Stimulated activated CD4-positive, alpha-beta T cell treated with anti-CD3 and anti-CD28 coated beads, Interleukin-12 subunit alpha, Interleukin-12 subunit beta, amount 100 ng/mL, for 4 hours (primary cell): Measurements from ENCODE around the gene ACTR8.

ENCODE experiments used
- DNase-seq: peaks from one replicate; pipeline ENCODE4 v3.0.0-alpha.2; 2020

ACTR8 gene

DNA sequence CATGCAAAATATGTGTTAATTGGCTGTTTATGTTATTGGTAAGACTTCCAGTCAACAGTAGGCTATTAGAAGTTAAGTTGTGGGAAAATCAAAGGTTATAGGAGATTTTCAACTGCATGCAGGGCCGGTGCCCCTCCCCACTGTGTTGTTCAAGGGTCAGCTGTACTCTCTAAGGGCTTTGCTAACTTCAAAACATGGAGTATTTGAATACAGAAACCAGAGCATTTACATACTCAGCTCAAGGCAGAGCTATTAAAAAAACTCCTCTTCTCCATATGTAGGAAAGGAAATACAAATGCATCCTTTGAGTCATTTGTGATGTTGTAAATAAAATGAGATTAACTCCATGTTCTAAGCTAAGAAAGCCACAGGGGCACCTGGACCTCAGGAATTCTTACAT, 18.8 kb downstream of the ACTR8 start:
- no peak for DNase-seq

GRCh38 chr3:53862241-53862640, 19.7 kb downstream of the ACTR8 start:
- no peak for DNase-seq

DNA sequence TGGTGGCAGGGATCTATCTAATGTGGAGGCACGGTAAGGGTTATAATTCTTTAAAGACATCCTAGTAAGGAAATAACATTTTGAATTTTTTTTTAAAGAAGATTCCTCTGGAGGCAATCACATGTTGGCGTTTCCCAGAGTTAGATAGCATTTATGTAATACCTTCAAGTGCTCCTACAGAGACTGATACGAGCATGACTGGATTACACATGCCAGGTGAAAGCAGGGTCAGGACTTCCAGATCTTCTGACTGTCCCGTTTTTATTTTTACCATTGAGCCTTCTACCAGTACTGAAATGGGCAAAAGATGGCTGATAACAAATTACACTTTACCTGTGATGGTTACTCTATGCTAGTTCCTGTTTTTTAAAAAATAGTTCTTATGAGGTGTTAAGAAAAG, 21.8 kb downstream of the ACTR8 start:
- no peak for DNase-seq

GRCh38 chr3:53859178-53859577, 22.8 kb downstream of the ACTR8 start:
- DNase-seq, result no peak

DNA sequence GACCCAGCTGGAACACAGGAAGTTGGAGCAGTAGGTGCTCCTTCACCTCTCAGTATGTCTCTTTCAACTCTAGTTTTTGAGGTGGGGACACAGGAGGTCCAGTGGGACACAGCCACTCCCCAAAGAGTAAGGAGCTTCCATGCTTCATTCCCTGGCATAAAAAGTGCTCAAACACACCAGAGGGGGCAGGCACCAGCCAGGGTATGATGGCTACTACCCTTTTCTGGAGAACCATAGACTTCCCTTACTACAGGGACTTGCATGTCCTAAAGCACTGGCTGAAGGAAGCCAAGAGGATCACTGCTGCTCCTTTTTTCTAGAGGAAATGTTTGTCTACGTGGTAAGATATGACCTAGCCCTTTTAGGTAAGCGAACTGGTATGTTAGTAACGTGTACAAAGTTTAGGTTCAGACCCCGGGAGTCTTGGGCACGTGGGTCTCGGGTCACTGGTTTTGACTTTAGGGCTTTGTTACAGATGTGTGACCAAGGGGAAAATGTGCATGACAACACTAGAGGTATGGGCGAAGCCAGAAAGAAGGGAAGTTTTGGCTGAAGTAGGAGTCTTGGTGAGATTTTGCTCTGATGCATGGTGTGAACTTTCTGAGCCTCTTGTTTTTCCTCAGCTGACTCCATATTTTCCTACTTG, 23.7 kb downstream of the ACTR8 start:
- DNase-seq, result no peak

GRCh38 chr3:53856964-53857363, 25.0 kb downstream of the ACTR8 start:
- DNase-seq, result no peak

- DNase-seq, result no peak
Measured at GRCh38 chr3:53850895-53851294, 31.1 kb downstream of the ACTR8 start.

- DNase-seq, result no peak
Measured at GRCh38 chr3:53849916-53850315, 32.0 kb downstream of the ACTR8 start.

DNA sequence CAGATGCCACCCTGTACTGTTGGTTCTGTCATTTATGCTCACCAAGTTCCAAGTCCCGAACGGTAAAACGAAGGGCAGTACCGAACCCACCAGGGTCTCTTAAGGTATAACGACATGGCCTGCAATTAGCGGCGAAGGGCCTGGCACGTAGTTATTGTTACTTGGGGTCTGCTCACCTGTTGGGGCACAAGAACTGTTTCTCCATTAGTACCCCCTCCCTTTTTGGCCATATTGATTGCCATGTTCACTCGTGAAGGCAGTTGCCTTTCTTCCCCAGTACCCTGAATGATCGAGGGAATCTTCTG, 35.1 kb downstream of the ACTR8 start:
- no peak for DNase-seq

DNA sequence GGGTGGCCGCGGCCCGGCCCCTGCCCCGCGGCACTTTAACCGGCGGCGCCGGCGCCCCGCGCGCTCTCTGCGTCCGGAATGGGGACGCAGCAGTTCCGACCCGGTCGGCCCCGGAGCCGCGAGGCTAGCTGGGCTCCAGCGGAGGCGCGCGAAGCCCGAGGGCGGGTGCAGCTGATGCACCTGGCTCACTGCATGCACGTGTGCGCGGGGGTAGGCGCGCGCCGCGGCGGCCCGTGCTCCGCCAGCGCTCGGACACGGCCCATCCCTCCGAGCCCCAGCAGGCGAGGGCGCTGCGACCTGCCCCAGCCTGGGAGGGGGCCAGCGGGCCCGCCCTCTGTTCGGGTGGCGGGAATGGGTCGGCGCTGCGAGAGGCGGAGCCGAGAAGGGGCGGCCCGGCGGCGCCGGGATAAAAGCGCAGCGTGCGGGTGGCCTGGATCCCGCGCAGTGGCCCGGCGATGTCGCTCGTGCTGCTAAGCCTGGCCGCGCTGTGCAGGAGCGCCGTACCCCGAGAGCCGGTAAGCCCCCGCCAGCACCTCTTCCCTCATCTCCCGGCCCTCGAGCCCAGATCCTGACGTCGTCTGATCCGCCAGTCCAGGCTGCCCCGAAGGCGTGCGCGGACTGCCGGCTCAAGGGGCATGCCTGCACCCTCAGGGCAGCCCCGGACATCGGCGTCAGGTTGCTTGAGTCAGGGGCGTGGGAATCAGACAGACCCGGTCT, 35.7 kb downstream of the ACTR8 start, which contains the start of the genes CHDH and IL17RB:
Gene CHDH, minus strand, starts transcription at position 286 of the 717 bp plus-strand sequence. CDS start 22,411 bp downstream, outside the sequence.
Gene IL17RB, plus strand, starts transcription at position 435 of the 717 bp plus-strand sequence. Its CDS starts 21 bp downstream, at position 456.
- DNase-seq, result no peak

DNA sequence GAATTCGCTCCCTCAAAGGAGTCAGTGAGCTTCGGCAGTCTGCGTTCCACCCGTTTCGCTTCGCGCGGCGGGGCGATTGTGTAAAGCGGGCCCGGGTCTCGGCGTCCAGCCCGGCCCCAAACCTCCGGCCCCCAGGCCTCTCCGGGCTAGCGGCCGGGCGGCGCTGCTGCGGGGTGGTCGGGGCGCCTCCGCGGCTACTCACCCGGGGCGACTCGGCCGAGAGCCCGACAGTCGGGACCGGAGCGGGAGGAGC, 36.1 kb downstream of the ACTR8 start:
- DNase-seq, result no peak

DNA sequence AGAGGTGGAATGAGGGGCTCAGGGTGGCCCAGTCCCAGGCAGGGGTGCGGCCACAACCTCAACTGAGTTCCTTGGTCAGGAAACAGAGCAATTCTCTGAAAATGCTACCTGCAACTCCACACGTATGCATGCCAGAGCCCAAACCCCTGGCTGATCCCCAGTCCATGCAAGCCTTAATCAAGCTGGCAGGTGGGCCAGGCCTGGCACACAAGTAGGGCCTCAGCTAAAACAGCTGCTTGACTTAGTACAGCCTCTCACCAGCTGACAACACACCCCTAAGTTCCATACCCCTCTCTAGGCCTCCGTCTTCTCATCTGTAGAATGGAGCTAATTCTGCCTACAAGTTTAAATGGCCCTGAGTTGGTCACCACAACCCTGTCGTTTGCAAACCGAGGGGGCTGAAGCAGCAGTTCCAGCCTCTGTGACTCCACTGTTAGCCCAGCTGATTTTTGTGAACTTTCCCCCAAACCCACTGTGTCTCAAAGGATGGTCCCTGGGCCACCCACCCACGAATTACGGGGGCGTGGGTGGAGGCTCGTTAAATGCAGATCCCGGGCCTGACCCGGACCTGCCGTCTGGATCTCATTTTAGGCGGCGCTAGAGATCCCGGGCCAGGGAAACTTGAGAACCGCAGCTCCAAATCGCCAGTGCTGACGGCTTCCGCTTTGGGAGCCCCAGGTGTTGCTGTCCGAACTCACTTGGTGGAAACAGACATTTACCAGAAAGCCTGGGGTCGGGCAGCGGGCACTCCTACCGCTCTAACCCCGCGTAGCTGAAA, 36.7 kb downstream of the ACTR8 start:
- DNase-seq, result no peak

DNA sequence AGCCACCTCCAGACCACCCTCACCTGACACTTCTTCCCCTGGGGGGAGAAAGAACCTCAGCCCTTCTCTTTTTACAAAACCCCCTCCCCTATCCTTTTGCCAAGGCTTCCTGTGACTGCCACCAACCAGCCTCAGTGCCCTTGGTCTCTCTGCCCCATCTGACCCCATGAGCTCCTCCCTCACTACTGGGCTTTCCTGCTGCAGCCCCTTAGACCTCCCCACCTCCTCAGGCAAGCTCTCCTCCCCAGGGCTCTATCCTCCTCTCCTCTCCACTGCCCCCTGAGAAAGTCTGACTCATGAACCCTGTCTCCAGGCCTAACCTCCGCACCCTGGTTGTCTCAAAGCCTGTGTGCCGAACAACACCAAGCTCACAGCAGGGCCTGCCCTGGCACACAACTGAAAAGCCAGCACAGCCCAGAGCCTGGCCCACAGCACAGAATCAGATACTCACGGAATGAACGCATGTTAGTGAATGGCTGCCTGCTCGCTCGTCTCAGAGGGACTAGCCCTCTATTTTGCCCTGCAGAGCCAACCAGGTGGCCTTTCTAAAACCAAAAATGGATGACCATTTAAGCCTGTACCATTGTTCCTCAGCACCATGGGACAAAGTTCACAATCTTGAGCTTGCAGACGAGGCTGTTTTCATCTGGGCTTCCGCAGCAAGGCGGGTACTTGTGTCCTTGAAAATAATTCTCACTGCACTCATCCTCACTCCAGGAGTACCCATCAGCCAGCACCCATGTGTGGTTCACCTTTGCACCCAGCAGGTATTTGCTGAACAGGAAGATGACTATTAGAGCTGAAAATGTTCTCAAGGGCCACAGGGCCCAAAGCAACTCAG, 37.5 kb downstream of the ACTR8 start:
- no peak for DNase-seq

GRCh38 chr3:53843195-53844177, 38.5 kb downstream of the ACTR8 start:
- DNase-seq, result no peak

- DNase-seq, result no peak
Measured at GRCh38 chr3:53842436-53843194, 39.3 kb downstream of the ACTR8 start.

GRCh38 chr3:53841296-53841695, 40.7 kb downstream of the ACTR8 start:
- no peak for DNase-seq

DNA sequence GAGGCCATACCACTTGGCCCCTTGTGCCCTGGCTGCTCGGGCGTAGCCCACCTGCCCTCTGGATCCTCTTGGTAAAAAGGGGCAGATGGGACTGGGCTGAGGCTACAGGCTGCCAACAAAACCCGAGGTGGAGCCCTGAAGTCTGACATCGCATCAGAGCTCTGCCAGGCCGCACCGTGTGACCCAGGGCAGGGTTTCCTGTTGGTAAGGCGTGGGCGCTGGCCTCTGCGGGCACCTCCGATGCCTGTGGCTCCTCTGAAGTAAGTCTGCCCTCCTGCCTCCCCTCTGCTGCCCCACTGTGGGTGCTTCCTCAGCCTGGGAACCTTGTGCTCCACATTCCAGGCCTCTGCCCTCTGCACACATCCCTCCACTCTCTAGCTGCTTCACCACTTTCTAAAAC, 44.6 kb downstream of the ACTR8 start:
- DNase-seq, result no peak

GRCh38 chr3:53836084-53836872, 45.7 kb downstream of the ACTR8 start:
- DNase-seq, result no peak

DNA sequence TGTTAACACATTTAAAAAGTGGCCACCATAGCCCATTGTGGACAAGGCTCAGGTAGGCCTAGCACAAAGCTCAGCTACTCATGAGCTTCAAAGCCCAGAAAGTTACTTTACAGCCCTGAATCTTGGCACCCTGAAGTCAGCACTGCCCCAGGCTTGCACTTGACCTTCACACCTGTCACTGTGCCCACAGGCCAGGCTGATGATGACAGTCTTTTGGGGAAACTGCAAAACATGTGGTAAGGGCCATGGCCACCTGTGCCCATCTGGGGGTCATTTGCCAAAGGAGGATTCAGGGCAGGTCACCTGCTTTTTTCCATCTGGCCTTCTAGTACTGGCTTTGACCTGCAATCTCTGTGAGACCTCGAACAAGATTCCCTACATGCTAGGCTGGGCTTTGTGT, 46.7 kb downstream of the ACTR8 start:
- DNase-seq, result no peak

DNA sequence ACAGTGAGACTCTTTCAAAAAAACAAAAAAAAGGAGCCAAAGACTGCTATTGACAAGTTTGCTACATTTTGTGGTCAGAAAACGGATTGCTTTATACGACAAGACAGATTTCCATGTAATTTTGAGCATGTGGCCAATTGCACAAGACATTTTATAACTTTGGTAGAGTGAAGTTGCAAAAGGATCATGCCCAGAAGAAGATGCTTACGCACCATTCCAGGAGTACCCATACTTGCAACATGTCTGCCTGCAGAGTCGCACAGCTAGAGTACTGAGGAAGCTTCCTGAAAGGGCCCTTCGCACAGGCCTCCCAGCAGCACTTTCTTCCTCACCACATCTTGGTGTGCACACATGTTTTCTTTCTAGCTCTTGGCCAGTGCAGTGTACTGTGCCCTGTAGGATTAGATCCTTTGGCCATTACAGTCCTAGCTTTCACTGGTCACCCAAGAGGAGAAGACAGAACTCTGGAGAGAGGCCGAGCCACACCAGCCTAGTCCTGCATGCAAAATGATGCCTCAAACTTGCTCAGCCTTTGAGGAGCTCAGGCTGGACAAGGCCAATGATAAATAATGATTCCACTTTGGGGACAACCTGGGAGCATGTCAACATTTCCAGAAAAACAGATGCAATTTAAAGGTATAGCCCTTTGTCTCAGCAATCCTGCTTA, 47.4 kb downstream of the ACTR8 start:
- no peak for DNase-seq
